Effector memory CD4-positive, alpha-beta T cell (primary cell): ENCODE data around the gene KTN1.

Source experiments
- DNase-seq, 3 donors: peaks; one replicate each; pipeline ENCODE4 v3.0.0-alpha.2; 2020
- H3K27ac ChIP-seq: 2 replicates; pipeline ENCODE4 v1.7.0; 2013; ENCODE audit warnings: mild to moderate bottlenecking, low read length, moderate library complexity; ENCODE audit not compliant: insufficient read depth, poor library complexity, severe bottlenecking
- H3K27me3 ChIP-seq: replicated peaks from 2 replicates; pipeline ENCODE4 v1.7.0; 2013; ENCODE audit warnings: mild to moderate bottlenecking, low read length; ENCODE audit not compliant: insufficient read depth, control insufficient read depth, poor library complexity, severe bottlenecking
- H3K36me3 ChIP-seq: 2 replicates; pipeline ENCODE4 v1.7.0; 2013; ENCODE audit warnings: mild to moderate bottlenecking, low read length, moderate library complexity; ENCODE audit not compliant: control insufficient read depth, insufficient read depth
- H3K4me1 ChIP-seq: 2 replicates; pipeline ENCODE4 v1.7.0; 2013; ENCODE audit warnings: low read length, mild to moderate bottlenecking; ENCODE audit not compliant: control insufficient read depth, insufficient read depth, poor library complexity, severe bottlenecking
- H3K4me3 ChIP-seq: 2 replicates; pipeline ENCODE4 v1.7.0; 2013; ENCODE audit warnings: low read length, low read depth, mild to moderate bottlenecking; ENCODE audit not compliant: insufficient read depth, poor library complexity, severe bottlenecking
- H3K9me3 ChIP-seq: 2 replicates; pipeline ENCODE4 v1.7.0; 2013; ENCODE audit warnings: mild to moderate bottlenecking, low read length, moderate library complexity; ENCODE audit not compliant: control insufficient read depth

The KTN1 gene

GRCh38 chr14:55540847-55541773, 38.9 kb upstream of the KTN1 start:
- no peak overlapping the region for H3K27ac ChIP-seq
- no peaks in the 10 kb centered on the region for H3K36me3 ChIP-seq
- H3K4me3 ChIP-seq: no peak overlapping the region
- no peaks in the 10 kb centered on the region for H3K9me3 ChIP-seq
- H3K27me3 ChIP-seq: no peaks in the 10 kb centered on the region
- no peak for DNase-seq
- no peaks in the 10 kb centered on the region for H3K4me1 ChIP-seq

- Histone ChIP-seq H3K9me3 (no peaks in the 10 kb centered on the region), H3K4me3 (no peak overlapping the region), H3K36me3 (no peaks in the 10 kb centered on the region), H3K27ac (no peak overlapping the region), H3K27me3 (no peaks in the 10 kb centered on the region), H3K4me1 (no peaks in the 10 kb centered on the region)
- no peak for DNase-seq
These were observed 34.2 kb upstream of the KTN1 start for GRCh38 chr14:55545779-55546178.

- no peaks in the 10 kb centered on the region for H3K27me3 ChIP-seq
- H3K4me3 ChIP-seq: no peak overlapping the region
- no peak for DNase-seq
These were observed 33.7 kb upstream of the KTN1 start for GRCh38 chr14:55546212-55546874.

GRCh38 chr14:55547650-55548315, 32.2 kb upstream of the KTN1 start:
- no peak for DNase-seq
- no peaks in the 10 kb centered on the region for H3K9me3 ChIP-seq
- no peak overlapping the region for H3K4me3 ChIP-seq
- H3K4me1 ChIP-seq: no peaks in the 10 kb centered on the region
- H3K27me3 ChIP-seq: no peaks in the 10 kb centered on the region
- H3K27ac ChIP-seq: no peak overlapping the region
- H3K36me3 ChIP-seq: no peaks in the 10 kb centered on the region

More at GRCh38 chr14:55546212-55546874, 33.7 kb upstream of the KTN1 start:
- H3K9me3 ChIP-seq: no peaks in the 10 kb centered on the region
- no peak overlapping the region for H3K27ac ChIP-seq
- H3K36me3 ChIP-seq: no peaks in the 10 kb centered on the region
- no peaks in the 10 kb centered on the region for H3K4me1 ChIP-seq

GRCh38 chr14:55553791-55554190, 26.2 kb upstream of the KTN1 start:
- Histone ChIP-seq H3K36me3 (no peaks in the 10 kb centered on the region), H3K4me3 (no peak overlapping the region), H3K27ac (no peak overlapping the region), H3K9me3 (no peaks in the 10 kb centered on the region), H3K27me3 (no peaks in the 10 kb centered on the region), H3K4me1 (no peaks in the 10 kb centered on the region)
- DNase-seq: no peak

- Histone ChIP-seq H3K9me3 (no peaks in the 10 kb centered on the region), H3K36me3 (no peaks in the 10 kb centered on the region), H3K4me3 (no peak overlapping the region), H3K4me1 (no peaks in the 10 kb centered on the region), H3K27ac (no peak overlapping the region), H3K27me3 (no peaks in the 10 kb centered on the region)
- DNase-seq: no peak
These were observed 22.9 kb upstream of the KTN1 start for GRCh38 chr14:55556929-55557623.

GRCh38 chr14:55562135-55562534, 17.9 kb upstream of the KTN1 start:
- H3K27me3 ChIP-seq: no peaks in the 10 kb centered on the region
- H3K4me1 ChIP-seq: no peaks in the 10 kb centered on the region
- H3K9me3 ChIP-seq: no peaks in the 10 kb centered on the region
- no peak overlapping the region for H3K4me3 ChIP-seq
- H3K27ac ChIP-seq: no peak overlapping the region
- no peak for DNase-seq
- H3K36me3 ChIP-seq: no peaks in the 10 kb centered on the region

GRCh38 chr14:55568618-55569017, 11.4 kb upstream of the KTN1 start:
- no peak for DNase-seq
- H3K27me3 ChIP-seq: no peaks in the 10 kb centered on the region
- no peak overlapping the region for H3K4me3 ChIP-seq
- no peaks in the 10 kb centered on the region for H3K9me3 ChIP-seq
- H3K27ac ChIP-seq: no peak overlapping the region
- no peaks in the 10 kb centered on the region for H3K36me3 ChIP-seq
- H3K4me1 ChIP-seq: no peaks in the 10 kb centered on the region

GRCh38 chr14:55571125-55571889, 8.7 kb upstream of the KTN1 start:
- H3K4me3 ChIP-seq: no peak overlapping the region
- H3K27ac ChIP-seq: no peak overlapping the region
- no peak for DNase-seq
- no peaks in the 10 kb centered on the region for H3K4me1 ChIP-seq
- H3K9me3 ChIP-seq: no peaks in the 10 kb centered on the region
- H3K36me3 ChIP-seq: no peaks in the 10 kb centered on the region
- H3K27me3 ChIP-seq: no peaks in the 10 kb centered on the region
